NCI-H2171 treated with DMSO at 0.1 percent for 48 hours (cell line): ENCODE results near the gene MAPK8.
A peak's percentile ranks its signal among the peaks of the same experiment; 100 is the strongest.
"Not testable (repeated sequence)": the region's sequence is repeated elsewhere in the genome, so short reads cannot be mapped to it uniquely, and the experiment has no call there.

Source experiments
- DNase-seq: peaks from one replicate; lab custom pipeline; 2025; lab: John Stamatoyannopoulos, UW

MAPK8 gene

GRCh38 chr10:48306265-48306869 lies at the start of gene MAPK8:
TSS of gene MAPK8 (plus strand) at chr10:48306677. CDS start at chr10:48401661, 94,984 bp downstream.
- peak; percentile 81 for DNase-seq

GRCh38 chr10:48257407-48257961 lies 49.0 kb upstream of the MAPK8 start:
- no peak for DNase-seq

GRCh38 chr10:48258105-48258504 lies 48.4 kb upstream of the MAPK8 start:
- no peak for DNase-seq

- DNase-seq, result no peak
Measured at GRCh38 chr10:48266528-48266927, 39.9 kb upstream of the MAPK8 start.

- DNase-seq, result no peak
Measured at GRCh38 chr10:48271047-48271730, 35.3 kb upstream of the MAPK8 start.

GRCh38 chr10:48272682-48273081 lies 33.8 kb upstream of the MAPK8 start:
- no peak for DNase-seq

GRCh38 chr10:48273741-48274140 lies 32.7 kb upstream of the MAPK8 start:
- DNase-seq, result no peak

GRCh38 chr10:48274636-48275035 lies 31.8 kb upstream of the MAPK8 start, which contains the start of gene FRMPD2:
TSS of gene FRMPD2 (minus strand) at chr10:48274696. CDS start at chr10:48274567, 129 bp downstream.
- DNase-seq, result no peak

- DNase-seq, result no peak
Measured at GRCh38 chr10:48277093-48277492, 29.4 kb upstream of the MAPK8 start.

- DNase-seq, result no peak
Measured at GRCh38 chr10:48279081-48279751, 27.3 kb upstream of the MAPK8 start.

- DNase-seq, result not testable (repeated sequence)
Measured at GRCh38 chr10:48281697-48282096, 24.8 kb upstream of the MAPK8 start.

- no peak for DNase-seq
Measured at GRCh38 chr10:48282829-48283228, 23.6 kb upstream of the MAPK8 start.

GRCh38 chr10:48284002-48284546 lies 22.4 kb upstream of the MAPK8 start:
- DNase-seq, result peak; percentile 32

- no peak for DNase-seq
Measured at GRCh38 chr10:48284811-48285210, 21.7 kb upstream of the MAPK8 start.

- peak; percentile 76 for DNase-seq
Measured at GRCh38 chr10:48285710-48286109, 20.8 kb upstream of the MAPK8 start.

GRCh38 chr10:48286356-48286755 lies 20.1 kb upstream of the MAPK8 start:
- no peak for DNase-seq

GRCh38 chr10:48287417-48288391 lies 18.8 kb upstream of the MAPK8 start:
- DNase-seq, result peak; percentile 70

GRCh38 chr10:48288661-48289060 lies 17.8 kb upstream of the MAPK8 start:
- no peak for DNase-seq

GRCh38 chr10:48289501-48290238 lies 16.8 kb upstream of the MAPK8 start:
- peak; percentile 16 for DNase-seq

GRCh38 chr10:48290286-48290685 lies 16.2 kb upstream of the MAPK8 start:
- no peak for DNase-seq

GRCh38 chr10:48291190-48291589 lies 15.3 kb upstream of the MAPK8 start:
- DNase-seq, result no peak
